B cell (primary cell): ENCODE measurements around the gene KATNB1. TPM values are rescaled to one million over a fixed set of nuclear protein-coding genes. Genes with fewer than 3 reads are reported as not detected.

Experiments
- ATAC-seq: fragments of 200-7000 bp; cut with Tn5 transposase; one replicate; pipeline ENCODE4 v1.10.0; 2021; ENCODE audit warnings: low read depth, mild to moderate bottlenecking, moderate number of reproducible peaks, moderate library complexity
- CTCF ChIA-PET: fragments of 350-600 bp; sonication (Branson Sonifier 250); formaldehyde crosslinking; loops from one replicate; lab custom pipeline; 2021; ENCODE audit warnings: antibody characterized with exemption, inconsistent platforms; lab: Charles Lee
- POLR2A ChIA-PET: fragments of 350-600 bp; sonication (Branson Sonifier 250); formaldehyde crosslinking; loops from one replicate; lab custom pipeline; 2021; ENCODE audit warnings: antibody characterized with exemption; lab: Charles Lee
- DNase-seq: peaks from one replicate; pipeline ENCODE4 v3.0.0; 2013
- H2AFZ ChIP-seq: 2 replicates; pipeline ENCODE4 v1.6.1; 2012; ENCODE audit warnings: mild to moderate bottlenecking, low read depth, low read length; ENCODE audit not compliant: insufficient read depth, poor library complexity, severe bottlenecking
- H3K27ac ChIP-seq, 2 donors: 1 replicate in 1 of 2; 2 replicates in 1 of 2; pipeline ENCODE4 v1.5.1; 2012 to 2013; ENCODE audit warnings: low read length in 2 of 2, mild to moderate bottlenecking in 2 of 2, moderate library complexity in 1 of 2
- H3K27me3 ChIP-seq, 4 experiments: fragments of 200-600 bp in 1 of 4; sonication (generic) in 1 of 4; replicated peaks in 1 of 4; 1 replicate in 2 of 4; 2 replicates in 2 of 4; pipeline versions ENCODE4 v1.6.1 to v1.7.0; 2013 to 2016; ENCODE audit warnings: low read length in 3 of 4, mild to moderate bottlenecking in 2 of 4, mixed read lengths in 1 of 4, moderate library complexity in 1 of 4; ENCODE audit not compliant: insufficient read depth in 4 of 4, control insufficient read depth in 3 of 4; ENCODE audit errors: control extremely low read depth in 1 of 4
- H3K36me3 ChIP-seq, 2 experiments: replicated peaks in 1 of 2; 1 replicate in 1 of 2; 2 replicates in 1 of 2; pipeline versions ENCODE4 v1.6.1 to v1.7.1; 2013; ENCODE audit warnings: low read length in 1 of 2; ENCODE audit not compliant: insufficient read depth in 2 of 2, control insufficient read depth in 1 of 2; ENCODE audit errors: control extremely low read depth in 1 of 2, extremely low read depth in 1 of 2
- H3K4me1 ChIP-seq, 2 donors: fragments of 200-600 bp in 1 of 2; sonication (generic) in 1 of 2; 1 replicate in 1 of 2; 2 replicates in 1 of 2; pipeline versions ENCODE4 v1.5.1 to v1.6.1; 2013 to 2017; ENCODE audit warnings: low read length in 2 of 2; ENCODE audit not compliant: control insufficient read depth in 2 of 2, insufficient read depth in 2 of 2
- H3K4me2 ChIP-seq: replicated peaks from 2 replicates; pipeline ENCODE3; 2012; ENCODE audit warnings: mild to moderate bottlenecking, low read depth, low read length; ENCODE audit not compliant: poor library complexity, severe bottlenecking
- H3K4me3 ChIP-seq, 5 experiments: fragments of 200-600 bp in 1 of 5; sonication (generic) in 1 of 5; 1 replicate in 3 of 5; 2 replicates in 2 of 5; pipeline versions ENCODE4 v1.5.1 to v1.7.0; 2011 to 2016; ENCODE audit warnings: low read length in 4 of 5, mild to moderate bottlenecking in 4 of 5, low read depth in 2 of 5, control low read depth in 1 of 5, moderate library complexity in 1 of 5; ENCODE audit not compliant: insufficient read depth in 1 of 5; ENCODE audit errors: control extremely low read depth in 1 of 5, extremely low read depth in 1 of 5
- H3K79me2 ChIP-seq: fragments of 200-600 bp; sonication (generic); one replicate; pipeline ENCODE4 v1.6.0; 2016; ENCODE audit warnings: low read length; ENCODE audit not compliant: control insufficient read depth, insufficient read depth
- H3K9ac ChIP-seq: fragments of 200-600 bp; sonication (generic); 2 replicates; pipeline ENCODE4 v1.6.1; 2017; ENCODE audit warnings: mild to moderate bottlenecking, low read length, moderate library complexity
- H3K9me3 ChIP-seq, 3 donors: one replicate each; pipeline versions ENCODE4 v1.6.1 to v1.7.1; 2013; ENCODE audit warnings: low read length in 2 of 3; ENCODE audit not compliant: control insufficient read depth in 2 of 3, insufficient read depth in 1 of 3; ENCODE audit errors: control extremely low read depth in 1 of 3
- H4K20me1 ChIP-seq: 2 replicates; pipeline ENCODE4 v1.6.0; 2012; ENCODE audit warnings: mild to moderate bottlenecking, low read length; ENCODE audit not compliant: insufficient read depth, control insufficient read depth, poor library complexity, severe bottlenecking
- H3K27ac Mint-ChIP-seq: one replicate; pipeline ENCODE4 v1.8.0; 2021; ENCODE audit warnings: mixed read lengths
- H3K27me3 Mint-ChIP-seq: one replicate; pipeline ENCODE4 v1.8.0; 2021; ENCODE audit warnings: mixed read lengths
- H3K4me1 Mint-ChIP-seq: one replicate; pipeline ENCODE4 v1.8.0; 2021; ENCODE audit warnings: mixed read lengths
- H3K4me3 Mint-ChIP-seq: one replicate; pipeline ENCODE4 v1.8.0; 2021; ENCODE audit warnings: mixed read lengths
- H3K9me3 Mint-ChIP-seq: one replicate; pipeline ENCODE4 v1.8.0; 2022; ENCODE audit warnings: mixed read lengths; ENCODE audit not compliant: insufficient read depth
- EZH2 ChIP-seq: IDR thresholded peaks from 2 replicates; pipeline ENCODE4 v1.6.1; 2012; ENCODE audit warnings: borderline replicate concordance, low read depth, mild to moderate bottlenecking, moderate library complexity, low read length; ENCODE audit not compliant: insufficient read depth, poor library complexity, severe bottlenecking
- whole genome bisulfite sequencing: methylation state at CpG from one replicate; pipeline ENCODE4 v1.1.5; 2013; ENCODE audit warnings: missing lambda C conversion rate; ENCODE audit not compliant: insufficient coverage; 5-methylcytosine and 5-hydroxymethylcytosine counted together
- intact Hi-C: fragments of 100-400 bp; cut with micrococcal nuclease; formaldehyde crosslinking; loops from one replicate; pipeline ENCODE4 v1.10.0; 2022
- polyA plus RNA-seq: library from polyadenylated mRNA; depleted of rRNA; stranded (reverse); fragments of >200 nt; gene quantifications from 2 replicates; pipeline ENCODE4 v1.2.3, GENCODE V29; 2012
- total RNA-seq, 2 donors: library from RNA; stranded (reverse); fragments of 120-200 nt in 1 of 2; gene quantifications; 1 replicate in 1 of 2; 2 replicates in 1 of 2; pipeline versions ENCODE4 v1.2.3 to v1.2.4, GENCODE V29; 2013 to 2022
- TF ChIP-seq, protein P1 (sequence below): fragments of 200-600 bp; IDR thresholded peaks from one replicate; pipeline ENCODE4 v1.8.0; 2022; ENCODE audit warnings: antibody characterized with exemption, mild to moderate bottlenecking

Gene KATNB1
- total and polyA plus RNA-seq, 2 donors (not counting 1 experiment from before 2014, with no cell fraction given): 20.3 to 29.0 TPM

DNA sequence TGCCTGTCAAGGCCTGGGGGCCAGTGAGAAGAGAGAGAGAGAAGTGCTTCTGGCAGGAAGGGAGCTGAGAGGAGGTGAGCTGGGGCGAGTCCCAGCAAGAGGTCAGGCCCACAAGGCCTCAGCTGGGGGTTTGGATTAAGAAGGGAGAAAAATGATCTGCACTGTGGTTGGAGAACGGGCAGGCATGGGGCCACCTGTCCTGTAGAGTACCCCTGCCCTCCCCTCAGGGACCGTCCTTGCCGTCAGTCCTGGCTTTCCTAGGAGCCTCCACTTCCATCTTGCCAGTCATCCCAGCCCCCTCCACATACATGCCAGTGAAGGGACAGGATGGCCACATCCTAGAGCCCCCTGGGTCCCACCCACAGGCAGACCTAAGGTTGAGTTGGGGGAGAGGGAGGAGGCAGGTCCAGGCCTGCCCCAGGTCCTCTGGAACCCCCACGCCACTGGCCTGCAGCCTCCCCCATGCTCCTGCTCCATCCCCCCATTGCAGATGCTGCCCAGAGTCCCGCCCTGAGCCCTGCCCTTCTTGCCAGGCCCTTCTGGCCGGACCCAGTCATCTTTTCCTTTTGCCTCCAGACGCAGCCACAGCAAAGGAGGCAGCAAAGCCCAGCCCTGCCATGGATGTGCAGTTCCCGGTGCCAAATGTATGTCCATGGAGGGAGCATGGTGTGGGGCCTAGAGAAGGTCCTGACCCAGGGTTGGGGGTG is 18.9 kb downstream of the KATNB1 start:
- 91% methylated on average over 6 of the region's 9 CpGs for whole genome bisulfite sequencing
- ChIA-PET CTCF (no interaction called here), POLR2A (no interaction called here)
- H3K4me1 ChIP-seq: peaks cover 0 to 3% of the 10 kb centered on the region in 2 donors
- peaks cover 0 to 3% of the 10 kb centered on the region in 2 experiments for H3K36me3 ChIP-seq
- no peak overlapping the region for H3K4me3 ChIP-seq
- H3K4me1 Mint-ChIP-seq: no peaks in the 10 kb centered on the region
- H4K20me1 ChIP-seq: no peaks in the 10 kb centered on the region
- no peaks in the 10 kb centered on the region for H3K27me3 ChIP-seq
- TF ChIP-seq, protein P1, sequence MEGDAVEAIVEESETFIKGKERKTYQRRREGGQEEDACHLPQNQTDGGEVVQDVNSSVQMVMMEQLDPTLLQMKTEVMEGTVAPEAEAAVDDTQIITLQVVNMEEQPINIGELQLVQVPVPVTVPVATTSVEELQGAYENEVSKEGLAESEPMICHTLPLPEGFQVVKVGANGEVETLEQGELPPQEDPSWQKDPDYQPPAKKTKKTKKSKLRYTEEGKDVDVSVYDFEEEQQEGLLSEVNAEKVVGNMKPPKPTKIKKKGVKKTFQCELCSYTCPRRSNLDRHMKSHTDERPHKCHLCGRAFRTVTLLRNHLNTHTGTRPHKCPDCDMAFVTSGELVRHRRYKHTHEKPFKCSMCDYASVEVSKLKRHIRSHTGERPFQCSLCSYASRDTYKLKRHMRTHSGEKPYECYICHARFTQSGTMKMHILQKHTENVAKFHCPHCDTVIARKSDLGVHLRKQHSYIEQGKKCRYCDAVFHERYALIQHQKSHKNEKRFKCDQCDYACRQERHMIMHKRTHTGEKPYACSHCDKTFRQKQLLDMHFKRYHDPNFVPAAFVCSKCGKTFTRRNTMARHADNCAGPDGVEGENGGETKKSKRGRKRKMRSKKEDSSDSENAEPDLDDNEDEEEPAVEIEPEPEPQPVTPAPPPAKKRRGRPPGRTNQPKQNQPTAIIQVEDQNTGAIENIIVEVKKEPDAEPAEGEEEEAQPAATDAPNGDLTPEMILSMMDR: no peak
- TF ChIP-seq EZH2: no peak
- no peak overlapping the region for H3K27ac ChIP-seq
- no peaks in the 10 kb centered on the region for H3K9me3 ChIP-seq
- no peak overlapping the region for H3K4me3 Mint-ChIP-seq
- intact Hi-C loops: no loop called here
- H3K79me2 ChIP-seq: no peaks in the 10 kb centered on the region
- H3K9ac ChIP-seq: no peak overlapping the region
- no peak overlapping the region for H3K27ac Mint-ChIP-seq
- H3K9me3 Mint-ChIP-seq: no peaks in the 10 kb centered on the region
- H2AFZ ChIP-seq: no peak overlapping the region
- H3K4me2 ChIP-seq: no peak overlapping the region
- DNase-seq (no peak), ATAC-seq (no peak)
- no peaks in the 10 kb centered on the region for H3K27me3 Mint-ChIP-seq

DNA sequence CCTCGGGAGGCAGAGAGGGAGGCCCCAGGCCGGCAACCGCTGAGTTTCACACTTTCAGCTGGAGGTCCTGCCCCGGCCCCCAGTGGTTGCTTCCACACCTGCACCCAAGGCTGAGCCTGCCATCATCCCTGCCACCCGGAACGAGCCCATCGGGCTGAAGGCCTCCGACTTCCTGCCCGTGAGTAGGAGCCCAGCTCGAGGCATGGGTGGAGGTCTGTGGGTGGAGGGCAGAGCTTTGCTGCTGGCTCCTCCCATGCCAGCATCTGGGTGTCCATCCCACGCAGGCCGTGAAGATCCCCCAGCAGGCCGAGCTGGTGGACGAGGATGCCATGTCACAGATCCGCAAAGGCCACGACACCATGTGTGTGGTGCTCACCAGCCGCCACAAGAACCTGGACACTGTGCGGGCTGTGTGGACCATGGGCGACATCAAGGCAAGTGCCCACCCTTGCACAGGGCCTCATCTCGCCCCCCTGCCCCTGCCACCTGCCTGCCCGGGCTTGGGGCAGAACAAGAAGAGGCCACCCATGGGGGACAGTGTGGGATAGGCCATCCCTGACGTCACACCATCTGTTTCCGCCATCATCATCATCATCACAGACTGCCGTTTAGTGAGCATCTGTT is 19.6 kb downstream of the KATNB1 start:
- Mint-ChIP-seq H3K9me3 (no peaks in the 10 kb centered on the region), H3K27me3 (no peaks in the 10 kb centered on the region), H3K4me3 (no peak overlapping the region), H3K27ac (no peak overlapping the region), H3K4me1 (no peaks in the 10 kb centered on the region)
- TF ChIP-seq, protein P1: no peak
- no peak for TF ChIP-seq EZH2
- H3K4me1 ChIP-seq: peaks cover 0 to 3% of the 10 kb centered on the region in 2 donors
- no peak overlapping the region for H3K9ac ChIP-seq
- ChIA-PET CTCF (no interaction called here), POLR2A (no interaction called here)
- DNase-seq: no peak
- H3K9me3 ChIP-seq: no peaks in the 10 kb centered on the region
- no peaks in the 10 kb centered on the region for H3K27me3 ChIP-seq
- no peak overlapping the region for H3K4me2 ChIP-seq
- intact Hi-C loops: no loop called here
- no peak for ATAC-seq
- 91% methylated on average over 22 of the region's 24 CpGs for WGBS
- H3K79me2 ChIP-seq: no peaks in the 10 kb centered on the region
- no peak overlapping the region for H3K27ac ChIP-seq
- no peak overlapping the region for H2AFZ ChIP-seq
- H4K20me1 ChIP-seq: no peaks in the 10 kb centered on the region
- H3K36me3 ChIP-seq: peaks cover 0 to 3% of the 10 kb centered on the region in 2 experiments
- no peak overlapping the region for H3K4me3 ChIP-seq
